Measurements from ENCODE around the gene KASH5. TPM values are rescaled to one million over a fixed set of nuclear protein-coding genes. Genes with fewer than 3 reads are reported as not detected.

Gene KASH5
- total and polyA plus RNA-seq, 2 of the 4 experiments (the other 2 are of a cell fraction), result not detected

DNA sequence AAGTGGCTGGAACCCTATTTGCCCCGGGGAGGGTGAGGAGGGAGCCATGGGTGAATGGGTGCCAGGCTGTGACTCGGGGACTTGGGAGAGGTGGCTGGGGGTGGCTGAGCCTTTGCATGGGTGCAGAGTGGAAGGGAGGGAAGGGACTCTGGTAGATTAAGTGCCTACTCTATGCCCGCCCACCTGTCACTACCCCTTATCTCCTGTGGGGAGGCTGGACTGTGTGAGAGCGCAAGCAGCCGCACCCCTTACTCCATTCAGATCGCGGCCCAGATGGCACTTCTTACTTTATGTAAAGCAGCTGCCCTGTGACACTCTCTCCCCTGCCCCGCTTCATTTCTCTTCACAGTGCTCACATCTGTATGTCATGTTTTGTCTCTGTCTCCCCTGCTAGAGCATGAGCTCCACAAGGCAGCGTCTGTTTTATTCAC lies 2.9 kb downstream of the KASH5 start:
- no peaks in the 10 kb centered on the region for H4K20me1 ChIP-seq (ENCODE audit: insufficient read depth, low read length)
- no peak overlapping the region for H3K9ac ChIP-seq (ENCODE audit: low read depth, low read length)
- H3K27ac ChIP-seq (ENCODE audit: insufficient read depth, low read length), result no peak overlapping the region
- H3K9me1 ChIP-seq (ENCODE audit: insufficient read depth, low read length), result no peaks in the 10 kb centered on the region
- no peak overlapping the region for H4K91ac ChIP-seq (ENCODE audit: insufficient read depth, low read depth, low read length)
- H3K14ac ChIP-seq (replicated peaks; ENCODE audit: low read depth, low read length), result no peak overlapping the region
- H3K56ac ChIP-seq (ENCODE audit: extremely low read depth, insufficient read depth, low read length), result no peak overlapping the region
- no peaks in the 10 kb centered on the region for H3K79me1 ChIP-seq (ENCODE audit: low read depth in 1 of 2, low read length in 2 of 2)
- no peak overlapping the region for H3K4me3 ChIP-seq (ENCODE audit: insufficient read depth, low read depth, low read length)
- CTCF ChIA-PET, result interaction anchor here (0.6 to 1.4 kb wide), 2 partner anchors 54 to 156 kb away, joined by 3 to 4 read pairs; no protein-coding TSS in a partner anchor
- no peaks in the 10 kb centered on the region for H3K4me1 ChIP-seq (ENCODE audit: control insufficient read depth, insufficient read depth, low read length)
- ATAC-seq (ENCODE audit: low read depth) (no peak), DNase-seq (no peak)
- no peaks in the 10 kb centered on the region for H3K9me3 ChIP-seq (ENCODE audit: control insufficient read depth, insufficient read depth, low read length)
- H3K18ac ChIP-seq (ENCODE audit: low read depth, low read length), result no peak overlapping the region
- dilution Hi-C loops (cut with HindIII; ENCODE audit: low sequenced_read_pairs, unreplicated experiment) (no loop called here), in situ Hi-C loops (cut with MboI; ENCODE audit: low sequenced_read_pairs) (loop anchor here (10.0 kb wide), 1 partner anchor 54 kb away; the partner anchor contains the start of gene SLC17A7), intact Hi-C loops (cut with micrococcal nuclease) (no loop called here)
- no peak overlapping the region for H4K8ac ChIP-seq (ENCODE audit: low read depth in 2 of 2, low read length in 2 of 2)
- H3K4me2 ChIP-seq (ENCODE audit: low read depth, low read length), result no peak overlapping the region
- no TSS peak for BruUV-seq (replicated peaks)
- no peaks in the 10 kb centered on the region for H3K36me3 ChIP-seq (ENCODE audit: control insufficient read depth, insufficient read depth, low read length)
- TF ChIP-seq, protein P1, sequence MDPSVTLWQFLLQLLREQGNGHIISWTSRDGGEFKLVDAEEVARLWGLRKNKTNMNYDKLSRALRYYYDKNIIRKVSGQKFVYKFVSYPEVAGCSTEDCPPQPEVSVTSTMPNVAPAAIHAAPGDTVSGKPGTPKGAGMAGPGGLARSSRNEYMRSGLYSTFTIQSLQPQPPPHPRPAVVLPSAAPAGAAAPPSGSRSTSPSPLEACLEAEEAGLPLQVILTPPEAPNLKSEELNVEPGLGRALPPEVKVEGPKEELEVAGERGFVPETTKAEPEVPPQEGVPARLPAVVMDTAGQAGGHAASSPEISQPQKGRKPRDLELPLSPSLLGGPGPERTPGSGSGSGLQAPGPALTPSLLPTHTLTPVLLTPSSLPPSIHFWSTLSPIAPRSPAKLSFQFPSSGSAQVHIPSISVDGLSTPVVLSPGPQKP (IDR thresholded peaks at IDR 0.05; ENCODE audit: borderline replicate concordance, low read depth, low read length), result no peak
- TF ChIP-seq RAD21 (IDR thresholded peaks at IDR 0.05; ENCODE audit: low read length) (no peak), RCOR1 (IDR thresholded peaks at IDR 0.05; ENCODE audit: insufficient replicate concordance, low read length) (no peak), FOS (IDR thresholded peaks at IDR 0.05; ENCODE audit: low read depth, low read length) (no peak), SMC3 (IDR thresholded peaks at IDR 0.05; ENCODE audit: low read depth, low read length) (no peak), RFX5 (IDR thresholded peaks at IDR 0.05; ENCODE audit: low read depth, low read length) (no peak), NFE2L2 (IDR thresholded peaks at IDR 0.05; ENCODE audit: low read depth, low read length) (no peak), BHLHE40 (IDR thresholded peaks at IDR 0.05; ENCODE audit: low read depth, low read length) (no peak), CHD1 (IDR thresholded peaks at IDR 0.05; ENCODE audit: low read depth, low read length) (no peak), CEBPB (IDR thresholded peaks at IDR 0.05; ENCODE audit: low read depth, low read length) (no peak), MAFK (IDR thresholded peaks at IDR 0.05; ENCODE audit: low read depth, low read length) (no peak), POLR2A (IDR thresholded peaks at IDR 0.05; ENCODE audit: low read depth, low read length) (no peak), MAZ (IDR thresholded peaks at IDR 0.05; ENCODE audit: borderline replicate concordance, low read depth, low read length) (no peak), MXI1 (IDR thresholded peaks at IDR 0.05; ENCODE audit: borderline replicate concordance, low read depth, low read length) (no peak)
- TF ChIP-seq, protein P2, sequence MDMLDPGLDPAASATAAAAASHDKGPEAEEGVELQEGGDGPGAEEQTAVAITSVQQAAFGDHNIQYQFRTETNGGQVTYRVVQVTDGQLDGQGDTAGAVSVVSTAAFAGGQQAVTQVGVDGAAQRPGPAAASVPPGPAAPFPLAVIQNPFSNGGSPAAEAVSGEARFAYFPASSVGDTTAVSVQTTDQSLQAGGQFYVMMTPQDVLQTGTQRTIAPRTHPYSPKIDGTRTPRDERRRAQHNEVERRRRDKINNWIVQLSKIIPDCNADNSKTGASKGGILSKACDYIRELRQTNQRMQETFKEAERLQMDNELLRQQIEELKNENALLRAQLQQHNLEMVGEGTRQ (IDR thresholded peaks at IDR 0.05; ENCODE audit: low read depth, low read length), result no peak
- TF ChIP-seq, protein P3, sequence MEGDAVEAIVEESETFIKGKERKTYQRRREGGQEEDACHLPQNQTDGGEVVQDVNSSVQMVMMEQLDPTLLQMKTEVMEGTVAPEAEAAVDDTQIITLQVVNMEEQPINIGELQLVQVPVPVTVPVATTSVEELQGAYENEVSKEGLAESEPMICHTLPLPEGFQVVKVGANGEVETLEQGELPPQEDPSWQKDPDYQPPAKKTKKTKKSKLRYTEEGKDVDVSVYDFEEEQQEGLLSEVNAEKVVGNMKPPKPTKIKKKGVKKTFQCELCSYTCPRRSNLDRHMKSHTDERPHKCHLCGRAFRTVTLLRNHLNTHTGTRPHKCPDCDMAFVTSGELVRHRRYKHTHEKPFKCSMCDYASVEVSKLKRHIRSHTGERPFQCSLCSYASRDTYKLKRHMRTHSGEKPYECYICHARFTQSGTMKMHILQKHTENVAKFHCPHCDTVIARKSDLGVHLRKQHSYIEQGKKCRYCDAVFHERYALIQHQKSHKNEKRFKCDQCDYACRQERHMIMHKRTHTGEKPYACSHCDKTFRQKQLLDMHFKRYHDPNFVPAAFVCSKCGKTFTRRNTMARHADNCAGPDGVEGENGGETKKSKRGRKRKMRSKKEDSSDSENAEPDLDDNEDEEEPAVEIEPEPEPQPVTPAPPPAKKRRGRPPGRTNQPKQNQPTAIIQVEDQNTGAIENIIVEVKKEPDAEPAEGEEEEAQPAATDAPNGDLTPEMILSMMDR (conservative IDR thresholded peaks at IDR 0.05; ENCODE audit: low read depth, low read length), result no peak
- no peak overlapping the region for H3K4ac ChIP-seq (ENCODE audit: low read depth, low read length)
- no CpG with 5 or more reads among the region's 9 CpGs for WGBS, 2 experiments (ENCODE audit: extremely low coverage in 2 of 2, insufficient read length in 1 of 2)
- no peak overlapping the region for H2AFZ ChIP-seq (replicated peaks; ENCODE audit: low read length, poor library complexity)
- peak overlapping the region; percentile 65 for H2AK9ac ChIP-seq (replicated peaks; ENCODE audit: low read depth, low read length, poor library complexity)
- no peak overlapping the region for H2BK15ac ChIP-seq (ENCODE audit: low read depth, low read length)
- no peak overlapping the region for H4K5ac ChIP-seq (ENCODE audit: low read depth, low read length)
- H3K23ac ChIP-seq (ENCODE audit: low read depth, low read length), result no peak overlapping the region
- H3K27me3 ChIP-seq (ENCODE audit: control insufficient read depth, insufficient read depth, low read length), result peaks cover 43% of the 10 kb centered on the region
- POLR2A ChIA-PET (ENCODE audit: unreplicated experiment), result no interaction called here
- no peak overlapping the region for H2BK20ac ChIP-seq (ENCODE audit: low read depth, low read length)
- H2BK120ac ChIP-seq (ENCODE audit: low read depth, low read length), result no peak overlapping the region
- no peak overlapping the region for H2BK5ac ChIP-seq (ENCODE audit: low read depth, low read length, poor library complexity, severe bottlenecking)
- H2AK5ac ChIP-seq (ENCODE audit: low read depth, low read length), result no peak overlapping the region

Measured in IMR-90 (cell line).